ENCODE measurements around the gene MAD1L1.
A peak's percentile ranks its signal among the peaks of the same experiment; 100 is the strongest.
"Not testable (repeated sequence)": the region's sequence is repeated elsewhere in the genome, so short reads cannot be mapped to it uniquely, and the experiment has no call there.

Gene MAD1L1

GRCh38 chr7:2232766-2233520, at the start of gene MAD1L1:
Gene MAD1L1, minus strand, starts transcription at chr7:2232945. Its CDS starts 2,812 bp downstream, at chr7:2230133.
- DNase-seq (ENCODE audit: low spot score) = peak; percentile 96

- DNase-seq (ENCODE audit: low spot score) = no peak
Observed at GRCh38 chr7:2282185-2282751, 49.5 kb upstream of the MAD1L1 start.

- no peak for DNase-seq (ENCODE audit: low spot score)
Observed at GRCh38 chr7:2281541-2281940, 48.8 kb upstream of the MAD1L1 start.

GRCh38 chr7:2280424-2280823, 47.7 kb upstream of the MAD1L1 start:
- DNase-seq (ENCODE audit: low spot score) = no peak

- no peak for DNase-seq (ENCODE audit: low spot score)
Observed at GRCh38 chr7:2279896-2280295, 47.2 kb upstream of the MAD1L1 start.

GRCh38 chr7:2278026-2278425, 45.3 kb upstream of the MAD1L1 start:
- DNase-seq (ENCODE audit: low spot score) = no peak

- no peak for DNase-seq (ENCODE audit: low spot score)
Observed at GRCh38 chr7:2276107-2276506, 43.4 kb upstream of the MAD1L1 start.

- DNase-seq (ENCODE audit: low spot score) = no peak
Observed at GRCh38 chr7:2275101-2275500, 42.4 kb upstream of the MAD1L1 start.

- no peak for DNase-seq (ENCODE audit: low spot score)
Observed at GRCh38 chr7:2274666-2275065, 41.9 kb upstream of the MAD1L1 start.

- DNase-seq (ENCODE audit: low spot score) = no peak
Observed at GRCh38 chr7:2273866-2274265, 41.1 kb upstream of the MAD1L1 start.

- no peak for DNase-seq (ENCODE audit: low spot score)
Observed at GRCh38 chr7:2272031-2272430, 39.3 kb upstream of the MAD1L1 start.

- DNase-seq (ENCODE audit: low spot score) = no peak
Observed at GRCh38 chr7:2271273-2272026, 38.7 kb upstream of the MAD1L1 start.

- no peak for DNase-seq (ENCODE audit: low spot score)
Observed at GRCh38 chr7:2270495-2270894, 37.8 kb upstream of the MAD1L1 start.

- DNase-seq (ENCODE audit: low spot score) = no peak
Observed at GRCh38 chr7:2269991-2270460, 37.3 kb upstream of the MAD1L1 start.

- not testable (repeated sequence) for DNase-seq (ENCODE audit: low spot score)
Observed at GRCh38 chr7:2269089-2269990, 36.6 kb upstream of the MAD1L1 start.

- no peak for DNase-seq (ENCODE audit: low spot score)
Observed at GRCh38 chr7:2266911-2267310, 34.2 kb upstream of the MAD1L1 start.

GRCh38 chr7:2264158-2264557, 31.4 kb upstream of the MAD1L1 start:
- no peak for DNase-seq (ENCODE audit: low spot score)

- DNase-seq (ENCODE audit: low spot score) = no peak
Observed at GRCh38 chr7:2263176-2263575, 30.4 kb upstream of the MAD1L1 start.

GRCh38 chr7:2261611-2262010, 28.9 kb upstream of the MAD1L1 start:
- no peak for DNase-seq (ENCODE audit: low spot score)

GRCh38 chr7:2260820-2261219, 28.1 kb upstream of the MAD1L1 start:
- DNase-seq (ENCODE audit: low spot score) = peak; percentile 69

- DNase-seq (ENCODE audit: low spot score) = no peak
Observed at GRCh38 chr7:2259480-2259879, 26.7 kb upstream of the MAD1L1 start.
